HG03135 (cell line): ENCODE measurements around the gene DPYSL4.
"Not testable (repeated sequence)": the region's sequence is repeated elsewhere in the genome, so short reads cannot be mapped to it uniquely, and the experiment has no call there.

Experiments used
- ATAC-seq: cut with Tn5 transposase; IDR thresholded peaks from one replicate; pipeline ENCODE4 v1.9.1; 2021; ENCODE audit warnings: mild to moderate bottlenecking, moderate library complexity; ENCODE audit not compliant: unreplicated experiment

Gene DPYSL4

GRCh38 chr10:132149271-132149670, 37.5 kb upstream of the DPYSL4 start:
- ATAC-seq = no peak

GRCh38 chr10:132149917-132150316, 36.8 kb upstream of the DPYSL4 start:
- no peak for ATAC-seq

DNA sequence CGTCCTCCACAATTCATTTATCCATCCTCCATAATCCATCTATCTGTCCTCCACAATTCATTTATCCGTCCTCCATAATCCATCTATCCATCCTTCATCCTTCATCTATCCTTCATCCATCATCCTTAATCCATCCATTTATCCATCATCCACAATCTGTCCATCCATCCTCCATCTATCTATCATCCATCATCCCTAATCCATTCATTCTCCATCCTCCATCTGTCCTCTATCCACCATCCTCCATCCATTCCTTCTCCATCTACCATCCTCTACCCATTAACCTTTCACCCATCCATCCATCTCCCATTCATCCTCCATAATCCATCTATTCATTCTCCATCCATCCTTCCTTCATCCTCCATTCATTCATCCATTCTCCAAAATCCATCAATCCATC, 36.0 kb upstream of the DPYSL4 start:
- ATAC-seq = no peak

DNA sequence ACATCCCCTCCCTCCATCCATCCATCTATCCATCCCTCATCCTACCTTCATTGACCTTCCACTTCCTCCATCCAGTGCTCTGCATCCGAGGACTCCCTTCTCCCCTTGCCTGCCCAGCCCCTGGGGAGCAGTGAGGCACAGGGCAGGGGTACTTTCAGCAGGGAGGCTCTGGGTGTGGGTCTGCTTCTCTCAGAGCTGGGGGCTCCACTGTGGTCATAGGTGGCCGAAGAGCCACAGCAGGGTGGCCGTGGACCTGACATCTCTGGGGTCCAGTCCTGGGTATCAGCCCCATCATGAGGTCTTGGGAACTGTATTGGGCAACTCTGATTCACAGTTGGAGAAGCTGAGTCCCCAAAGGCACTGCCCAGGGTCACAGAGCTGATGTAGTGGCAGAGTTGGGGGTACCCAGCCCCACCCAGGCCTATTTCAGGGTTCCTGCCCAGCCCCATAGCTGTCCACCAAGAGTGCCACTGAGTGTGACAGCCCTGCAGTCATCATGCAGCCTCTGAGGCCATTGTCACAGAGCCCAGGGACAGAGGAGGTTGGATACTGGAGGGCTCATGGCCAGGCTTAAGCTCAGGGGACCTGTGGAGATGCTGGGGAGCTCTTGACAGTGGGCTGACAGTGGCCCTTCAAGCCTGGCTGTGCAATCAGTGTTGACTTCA, 35.3 kb upstream of the DPYSL4 start:
- no peak for ATAC-seq

DNA sequence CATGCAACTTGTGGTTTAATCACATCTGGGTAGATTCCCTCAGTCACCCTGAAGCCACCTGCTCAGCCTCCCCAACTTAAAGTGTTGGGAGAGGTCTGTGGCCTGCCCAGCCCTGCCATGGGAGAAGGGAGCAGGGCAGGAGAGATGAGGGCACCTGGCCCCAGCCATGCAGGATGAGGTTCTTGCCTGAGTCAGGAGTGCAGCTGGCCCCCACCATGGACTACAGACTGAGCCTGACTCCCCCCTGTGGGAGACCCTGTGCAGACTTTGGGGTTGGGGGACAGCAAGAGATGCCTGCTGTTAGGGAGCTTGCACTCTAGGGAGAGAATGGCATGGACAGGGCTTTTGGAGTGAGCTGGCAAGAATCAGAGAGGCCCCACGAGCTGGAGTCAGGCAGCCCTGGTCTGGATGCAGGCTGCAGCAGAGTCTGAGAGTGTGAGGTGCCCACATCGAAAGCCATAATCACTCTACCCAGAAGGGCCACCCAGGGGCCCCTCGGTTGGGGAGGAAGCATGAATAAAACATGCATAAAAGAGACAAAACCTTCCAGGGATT, 34.7 kb upstream of the DPYSL4 start:
- no peak for ATAC-seq

GRCh38 chr10:132152896-132153580, 33.7 kb upstream of the DPYSL4 start:
- ATAC-seq = no peak

DNA sequence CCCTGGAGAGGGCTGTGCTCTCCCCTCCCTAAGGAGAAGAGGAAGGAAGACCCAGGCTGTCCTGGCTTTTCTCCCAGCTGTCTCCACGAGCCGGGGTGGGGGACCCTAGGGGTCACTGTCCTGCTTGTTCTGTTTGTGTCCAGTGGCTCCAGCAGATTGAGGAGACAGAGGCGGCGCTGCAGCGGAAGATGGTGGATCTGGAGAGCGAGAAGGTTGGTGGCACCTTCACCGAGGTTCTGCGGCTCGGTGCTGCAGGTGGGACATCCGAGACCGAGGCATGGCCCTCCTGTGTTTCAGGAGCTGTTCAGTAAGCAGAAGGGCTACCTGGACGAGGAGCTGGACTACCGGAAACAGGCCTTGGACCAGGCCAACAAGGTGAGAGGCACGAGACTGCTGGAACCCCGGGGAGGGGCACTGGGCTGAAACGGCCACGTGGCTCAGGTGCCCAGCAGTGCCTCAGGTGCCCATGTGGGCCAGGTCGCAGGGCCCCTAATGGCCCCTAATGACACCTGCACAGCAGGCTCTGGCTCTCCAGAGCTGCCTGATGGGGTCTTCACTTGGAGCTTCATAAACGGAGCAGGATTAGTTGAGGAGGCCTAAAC, 33.0 kb upstream of the DPYSL4 start:
- no peak for ATAC-seq

DNA sequence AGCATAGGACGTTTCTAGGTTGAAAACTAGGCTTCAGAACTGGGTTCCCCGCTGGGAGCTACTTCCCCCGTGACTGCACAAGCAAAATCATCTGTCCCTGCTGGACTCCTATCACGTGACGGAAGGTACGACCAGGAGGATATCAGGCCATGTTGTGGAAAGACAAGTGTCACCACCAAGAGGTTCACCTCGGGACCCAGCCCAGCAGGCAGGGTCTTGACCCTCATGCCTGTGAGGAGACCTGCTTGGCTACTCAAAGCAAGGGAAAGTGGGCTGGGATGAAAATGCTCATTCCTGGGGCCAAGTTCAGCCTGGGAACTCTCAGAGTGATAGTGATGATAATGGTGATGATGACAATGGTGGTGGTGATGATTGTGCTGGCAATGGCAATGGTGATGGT, 32.3 kb upstream of the DPYSL4 start:
- ATAC-seq = no peak

DNA sequence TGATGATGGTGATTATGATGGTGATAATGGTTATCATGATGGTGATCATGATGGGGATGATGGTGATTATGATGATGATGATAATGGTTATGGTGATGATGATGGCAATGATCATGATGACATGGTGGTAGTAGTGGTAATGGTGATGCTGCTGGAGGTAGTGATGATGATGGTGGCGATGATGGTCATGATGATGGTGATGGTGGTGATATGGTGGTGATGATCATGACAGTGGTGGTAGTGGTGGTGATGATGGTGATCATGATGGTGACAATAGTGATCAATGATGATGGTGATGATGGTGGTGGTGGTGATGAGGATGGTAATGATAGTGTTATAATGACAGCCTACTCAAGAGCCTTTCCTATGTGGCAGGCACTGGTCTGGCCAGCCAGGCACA, 31.8 kb upstream of the DPYSL4 start:
- ATAC-seq = no peak

GRCh38 chr10:132155723-132156381, 30.9 kb upstream of the DPYSL4 start:
- no peak for ATAC-seq

- ATAC-seq = no peak
Observed at GRCh38 chr10:132156382-132156781, 30.4 kb upstream of the DPYSL4 start.

DNA sequence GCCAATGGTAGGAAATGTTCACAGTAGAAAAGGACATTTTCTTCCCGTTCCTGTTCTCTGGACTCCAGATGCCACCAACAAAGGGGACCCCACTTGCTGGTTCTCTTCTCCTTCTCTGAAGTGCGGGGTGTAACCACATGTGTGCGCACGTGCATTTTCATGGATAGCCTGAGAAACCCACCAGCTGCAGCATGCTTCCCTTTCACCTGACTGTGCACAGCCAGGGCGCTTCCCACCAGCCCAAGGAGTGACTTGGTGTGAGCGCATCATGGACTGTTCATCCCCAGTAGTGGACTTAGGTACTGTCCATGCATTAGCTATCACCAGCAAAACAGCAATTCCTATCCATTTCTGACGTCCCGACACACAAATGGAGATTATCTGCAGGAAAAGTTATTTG, 29.6 kb upstream of the DPYSL4 start:
- no peak for ATAC-seq

GRCh38 chr10:132158122-132158741, 28.5 kb upstream of the DPYSL4 start:
- ATAC-seq = no peak

GRCh38 chr10:132158823-132159222, 27.9 kb upstream of the DPYSL4 start:
- ATAC-seq = no peak

- ATAC-seq = not testable (repeated sequence)
Observed at GRCh38 chr10:132159302-132160230, 27.2 kb upstream of the DPYSL4 start.

DNA sequence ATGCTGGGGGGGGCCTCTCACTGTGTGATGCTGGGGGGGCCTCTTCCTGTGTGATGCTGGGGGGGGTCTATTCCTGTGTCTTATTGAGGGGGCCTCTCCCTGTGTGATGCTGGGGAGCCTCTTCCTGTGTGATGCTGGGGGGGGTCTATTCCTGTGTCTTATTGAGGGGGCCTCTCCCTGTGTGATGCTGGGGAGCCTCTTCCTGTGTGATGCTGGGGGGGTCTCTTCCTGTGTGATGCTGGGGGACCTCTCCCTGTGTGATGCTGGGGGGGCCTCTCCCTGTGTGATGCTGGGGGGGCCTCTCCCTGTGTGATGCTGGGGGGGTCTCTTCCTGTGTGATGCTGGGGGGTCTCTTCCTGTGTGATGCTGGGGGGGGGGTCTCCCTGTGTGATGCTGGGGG, 26.5 kb upstream of the DPYSL4 start:
- ATAC-seq = not testable (repeated sequence)

- ATAC-seq = not testable (repeated sequence)
Observed at GRCh38 chr10:132160834-132161622, 25.7 kb upstream of the DPYSL4 start.

GRCh38 chr10:132162021-132162531, 24.7 kb upstream of the DPYSL4 start:
- ATAC-seq = no peak
